ENCODE data around the gene CPD.

CPD gene

GRCh38 chr17:30519166-30519565, 140.4 kb downstream of the CPD start:
- Histone ChIP-seq H3K4me1 (ENCODE audit: low read length) (no peaks in the 10 kb centered on the region), H3K9ac (ENCODE audit: low read length) (no peak overlapping the region), H3K36me3 (replicated peaks; ENCODE audit: low read depth, low read length) (peaks cover 38% of the 10 kb centered on the region), H3K9me3 (ENCODE audit: insufficient read depth, low read length) (no peaks in the 10 kb centered on the region), H3K79me2 (ENCODE audit: low read length) (no peaks in the 10 kb centered on the region), H3K27me3 (ENCODE audit: low read depth, low read length) (no peaks in the 10 kb centered on the region), H4K20me1 (ENCODE audit: insufficient read depth, low read length) (no peaks in the 10 kb centered on the region), H2AFZ (ENCODE audit: low read depth, low read length) (no peak overlapping the region), H3K27ac (ENCODE audit: low read length) (no peak overlapping the region), H3K4me3 (ENCODE audit: low read length) (no peak overlapping the region), H3K4me2 (ENCODE audit: low read length) (no peak overlapping the region)
- TF ChIP-seq CTCF (IDR thresholded peaks at IDR 0.05; ENCODE audit: low read depth, low read length) (no peak), EZH2phosphoT487 (IDR thresholded peaks at IDR 0.05; ENCODE audit: low read depth) (no peak)

All from OCI-LY3 (cell line).